Epithelial cell of esophagus (primary cell): Measurements from ENCODE around the gene MYRIP.

ENCODE experiments used
- DNase-seq: peaks from one replicate; pipeline ENCODE4 v3.0.0; 2010; ENCODE audit warnings: low read depth
- H3K4me3 ChIP-seq: 2 replicates; pipeline ENCODE4 v1.5.1; 2011; ENCODE audit warnings: mild to moderate bottlenecking, low read length, control low read depth
- CTCF ChIP-seq: IDR thresholded peaks from 2 replicates; pipeline ENCODE4 v1.5.1; 2011; ENCODE audit warnings: low read depth, mild to moderate bottlenecking, low read length, control low read depth, inconsistent platforms; ENCODE audit not compliant: insufficient read depth; ENCODE audit errors: missing control alignments

MYRIP gene

DNA sequence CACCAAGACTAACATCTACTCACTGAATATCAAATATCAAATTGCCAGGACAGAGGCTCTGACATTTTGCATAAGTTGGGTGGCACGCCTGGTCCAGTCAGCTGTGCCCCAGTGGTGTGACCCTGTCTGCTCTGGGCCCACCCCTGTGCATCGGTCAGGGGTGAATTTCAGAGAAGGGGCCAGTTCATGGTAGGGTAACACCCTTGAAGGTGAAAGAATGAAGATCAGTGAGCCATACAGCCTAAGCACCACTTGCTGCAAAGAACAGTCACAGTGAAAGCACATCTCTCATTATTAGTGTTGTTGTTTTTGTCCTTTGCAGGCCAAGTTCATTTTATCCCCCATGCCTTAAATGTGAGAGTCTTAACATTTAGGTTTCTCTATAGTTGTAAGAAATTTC is 86.8 kb downstream of the MYRIP start:
- no peak for DNase-seq
- no peak for TF ChIP-seq CTCF
- H3K4me3 ChIP-seq = no peak overlapping the region

DNA sequence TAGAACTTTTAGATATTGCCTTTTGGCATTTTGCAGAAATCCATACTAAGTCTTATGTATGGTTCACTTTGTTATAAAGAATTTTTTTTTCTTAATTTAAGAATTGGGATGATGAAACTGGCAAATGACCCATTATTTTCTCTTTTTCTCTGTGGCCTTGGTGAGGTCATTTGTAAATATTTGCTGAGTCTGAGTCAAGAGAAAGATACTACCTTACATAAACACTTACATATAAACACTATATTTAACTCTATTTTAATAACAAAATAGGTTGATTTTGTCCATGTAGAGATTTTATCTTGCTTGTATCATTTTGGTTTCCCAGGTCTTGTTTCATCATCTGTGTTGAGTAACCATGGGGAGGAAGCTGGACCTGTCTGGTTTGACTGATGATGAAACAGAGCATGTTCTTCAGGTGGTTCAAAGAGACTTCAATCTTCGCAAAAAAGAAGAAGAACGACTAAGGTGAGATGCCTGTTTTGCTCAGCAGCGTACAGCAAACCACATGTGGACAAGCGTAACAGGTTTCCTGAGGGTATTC is 91.1 kb downstream of the MYRIP start:
- peak; percentile 66 for DNase-seq
- no peak overlapping the region for H3K4me3 ChIP-seq
- no peak for TF ChIP-seq CTCF

- no peak for TF ChIP-seq CTCF
- DNase-seq = no peak
- H3K4me3 ChIP-seq = no peak overlapping the region
Measured at GRCh38 chr3:39903253-39903652, 93.8 kb downstream of the MYRIP start.

GRCh38 chr3:39905788-39906187 is 96.4 kb downstream of the MYRIP start:
- DNase-seq = no peak
- H3K4me3 ChIP-seq = no peak overlapping the region
- no peak for TF ChIP-seq CTCF

DNA sequence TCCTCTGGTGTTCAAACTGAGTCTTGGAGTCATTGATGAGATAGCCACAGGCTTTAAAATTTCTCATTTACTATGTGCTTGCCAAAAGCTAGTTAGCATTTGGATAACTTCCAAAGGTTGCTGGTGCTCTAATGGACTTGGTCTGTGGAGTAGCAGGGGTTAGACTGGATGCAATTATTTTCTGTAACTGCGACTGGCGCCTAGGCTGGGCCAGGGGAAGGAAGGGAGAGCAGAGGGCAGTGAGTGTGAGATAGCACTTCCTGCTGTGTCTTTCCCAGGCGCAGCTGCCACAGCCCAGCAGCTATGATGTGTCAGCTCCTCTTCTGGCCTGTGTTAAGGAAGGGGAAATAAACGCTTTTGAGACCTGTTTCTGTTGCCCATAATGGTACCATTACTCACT is 98.6 kb downstream of the MYRIP start:
- no peak for TF ChIP-seq CTCF
- no peak overlapping the region for H3K4me3 ChIP-seq
- DNase-seq = no peak

DNA sequence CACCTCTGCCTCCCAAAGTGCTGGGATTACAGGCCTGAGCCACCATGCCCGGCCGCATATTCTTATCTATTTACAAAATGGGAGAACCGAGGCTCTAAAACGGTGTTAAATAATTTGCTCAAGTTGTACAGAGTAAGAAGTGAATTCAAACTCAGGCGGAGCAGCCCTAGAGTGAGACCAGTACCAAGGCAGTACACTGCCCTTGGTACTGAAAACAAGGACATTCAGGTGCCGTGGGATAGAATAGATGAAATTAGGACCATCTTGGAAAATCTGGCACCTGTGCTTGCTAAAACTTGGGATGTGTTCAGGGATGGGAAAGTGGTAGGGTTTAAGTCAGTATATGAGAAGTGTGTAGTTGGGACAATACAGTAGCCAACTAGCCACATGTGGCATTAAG is 100.7 kb downstream of the MYRIP start:
- H3K4me3 ChIP-seq = no peak overlapping the region
- no peak for DNase-seq
- no peak for TF ChIP-seq CTCF

DNA sequence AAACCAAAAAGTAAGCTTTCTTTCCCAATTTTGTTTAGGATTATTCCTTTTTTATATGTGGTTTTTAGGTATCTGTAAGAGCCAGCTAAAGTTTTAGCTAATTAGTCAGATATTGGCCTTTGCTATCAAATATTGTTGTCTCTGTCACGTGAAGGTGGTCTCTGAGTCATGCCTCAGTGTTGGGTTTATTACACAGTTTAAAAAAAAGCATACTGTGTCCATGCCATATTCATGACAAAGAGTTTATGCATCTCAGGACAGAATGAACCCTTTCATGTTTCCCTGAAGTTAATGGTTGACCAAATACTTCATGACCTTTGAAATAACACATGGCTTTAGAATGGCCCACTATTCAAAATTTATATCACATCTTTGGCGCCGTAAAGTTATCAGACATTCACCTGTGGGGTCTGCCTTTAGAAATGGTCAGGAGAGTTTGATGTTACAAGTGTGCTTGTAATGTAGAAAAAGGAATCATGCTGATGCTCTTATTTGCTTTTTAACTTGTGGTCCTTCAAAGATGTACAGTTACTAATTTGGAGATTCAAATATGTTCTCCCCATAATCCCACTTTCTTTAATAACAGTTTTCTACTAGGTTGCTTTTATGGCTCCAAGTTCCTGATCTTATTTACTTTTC is 101.5 kb downstream of the MYRIP start:
- TF ChIP-seq CTCF = no peak
- H3K4me3 ChIP-seq = no peak overlapping the region
- DNase-seq = peak; percentile 20
